Vagina (tissue), 2 donors: ENCODE results near the gene RAB44. TPM values are rescaled to one million over a fixed set of nuclear protein-coding genes. Genes with fewer than 3 reads are reported as not detected.

ENCODE experiments used
- DNase-seq, 2 donors: peaks; one replicate each; pipeline ENCODE4 v3.0.0-alpha.2; 2017; ENCODE audit errors: extremely low spot score in 2 of 2
- H3K27ac ChIP-seq: fragments of 200-600 bp; sonication (generic); one replicate; pipeline ENCODE4 v1.5.1; 2019
- H3K27me3 ChIP-seq: fragments of 200-600 bp; sonication (generic); one replicate; pipeline ENCODE4 v1.5.1; 2019
- H3K36me3 ChIP-seq, 2 donors: fragments of 200-600 bp; sonication (generic); one replicate each; pipeline ENCODE4 v1.5.1; 2017 to 2019
- H3K4me1 ChIP-seq: fragments of 200-600 bp; sonication (generic); one replicate; pipeline ENCODE4 v1.5.1; 2019
- H3K4me3 ChIP-seq, 2 donors: fragments of 200-600 bp; sonication (generic); 1 replicate in 1 of 2; 2 replicates in 1 of 2; pipeline ENCODE4 v1.5.1; 2016 to 2019
- H3K9me3 ChIP-seq: fragments of 200-600 bp; sonication (generic); one replicate; pipeline ENCODE4 v1.5.1; 2019
- POLR2A ChIP-seq, 2 donors: fragments of 450-650 bp; IDR thresholded peaks; one replicate each; pipeline ENCODE4 v1.6.1; 2017; ENCODE audit warnings: antibody characterized with exemption in 2 of 2, mild to moderate bottlenecking in 2 of 2, moderate library complexity in 2 of 2
- POLR2AphosphoS5 ChIP-seq, 2 donors: sonication (generic); formaldehyde crosslinking; IDR thresholded peaks; one replicate each; pipeline ENCODE4 v1.9.0; 2017; ENCODE audit warnings: antibody characterized with exemption in 2 of 2, mild to moderate bottlenecking in 2 of 2, low read depth in 1 of 2; ENCODE audit not compliant: insufficient read depth in 1 of 2
- intact Hi-C: fragments of 100-400 bp; cut with DNase I; formaldehyde crosslinking; loops from one replicate; pipeline ENCODE4 v1.15.1; 2023
- total RNA-seq: library from RNA; depleted of rRNA; stranded (reverse); fragments of >200 nt; gene quantifications from one replicate; pipeline ENCODE4 v1.2.3, GENCODE V29; 2016
- TF ChIP-seq, protein P1 (sequence below), 3 experiments: fragments of 450-650 bp in 2 of 3; fragments of 200-600 bp in 1 of 3; sonication (generic) in 1 of 3; IDR thresholded peaks; one replicate each; pipeline ENCODE4 v1.5.1; 2017 to 2019; ENCODE audit warnings: antibody characterized with exemption in 3 of 3, mild to moderate bottlenecking in 2 of 3, moderate library complexity in 2 of 3

Gene RAB44
- total RNA-seq, 1 donor from 2014 or later = 0.49 TPM

DNA sequence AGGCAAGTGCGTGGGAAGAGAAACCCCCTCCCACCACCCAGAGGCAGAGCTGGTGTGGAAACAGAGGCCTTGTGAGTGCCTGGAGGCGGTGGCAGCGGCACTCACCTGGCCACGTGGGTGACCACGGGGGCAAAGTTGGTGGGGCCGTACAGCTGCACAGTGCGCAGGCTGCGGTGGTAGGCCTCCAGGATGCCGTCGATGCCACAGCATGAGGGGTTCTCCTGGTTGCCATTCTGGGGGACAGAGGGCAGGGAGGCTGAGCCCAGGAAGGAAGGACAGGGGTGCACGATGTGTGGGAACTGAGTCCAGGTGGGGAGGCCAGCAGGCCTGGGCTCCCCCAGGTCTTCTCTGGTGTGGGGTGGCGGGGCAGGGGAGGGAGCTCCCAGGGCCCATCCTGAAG is 47.7 kb downstream of the RAB44 start:
- Histone ChIP-seq H3K36me3 (peaks cover 0 to 3% of the 10 kb centered on the region in 2 donors), H3K27me3 (no peaks in the 10 kb centered on the region), H3K9me3 (no peaks in the 10 kb centered on the region), H3K4me3 (no peak overlapping the region), H3K27ac (no peak overlapping the region), H3K4me1 (peaks cover 4% of the 10 kb centered on the region)
- intact Hi-C loops = no loop called here
- TF ChIP-seq POLR2A (IDR thresholded peaks at IDR 0.05) (no peak), POLR2AphosphoS5 (IDR thresholded peaks at IDR 0.05; ENCODE audit: insufficient read depth in 1 of 2, low read depth in 1 of 2) (no peak)
- TF ChIP-seq, protein P1, sequence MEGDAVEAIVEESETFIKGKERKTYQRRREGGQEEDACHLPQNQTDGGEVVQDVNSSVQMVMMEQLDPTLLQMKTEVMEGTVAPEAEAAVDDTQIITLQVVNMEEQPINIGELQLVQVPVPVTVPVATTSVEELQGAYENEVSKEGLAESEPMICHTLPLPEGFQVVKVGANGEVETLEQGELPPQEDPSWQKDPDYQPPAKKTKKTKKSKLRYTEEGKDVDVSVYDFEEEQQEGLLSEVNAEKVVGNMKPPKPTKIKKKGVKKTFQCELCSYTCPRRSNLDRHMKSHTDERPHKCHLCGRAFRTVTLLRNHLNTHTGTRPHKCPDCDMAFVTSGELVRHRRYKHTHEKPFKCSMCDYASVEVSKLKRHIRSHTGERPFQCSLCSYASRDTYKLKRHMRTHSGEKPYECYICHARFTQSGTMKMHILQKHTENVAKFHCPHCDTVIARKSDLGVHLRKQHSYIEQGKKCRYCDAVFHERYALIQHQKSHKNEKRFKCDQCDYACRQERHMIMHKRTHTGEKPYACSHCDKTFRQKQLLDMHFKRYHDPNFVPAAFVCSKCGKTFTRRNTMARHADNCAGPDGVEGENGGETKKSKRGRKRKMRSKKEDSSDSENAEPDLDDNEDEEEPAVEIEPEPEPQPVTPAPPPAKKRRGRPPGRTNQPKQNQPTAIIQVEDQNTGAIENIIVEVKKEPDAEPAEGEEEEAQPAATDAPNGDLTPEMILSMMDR (IDR thresholded peaks at IDR 0.05) = no peak
- no peak for DNase-seq

DNA sequence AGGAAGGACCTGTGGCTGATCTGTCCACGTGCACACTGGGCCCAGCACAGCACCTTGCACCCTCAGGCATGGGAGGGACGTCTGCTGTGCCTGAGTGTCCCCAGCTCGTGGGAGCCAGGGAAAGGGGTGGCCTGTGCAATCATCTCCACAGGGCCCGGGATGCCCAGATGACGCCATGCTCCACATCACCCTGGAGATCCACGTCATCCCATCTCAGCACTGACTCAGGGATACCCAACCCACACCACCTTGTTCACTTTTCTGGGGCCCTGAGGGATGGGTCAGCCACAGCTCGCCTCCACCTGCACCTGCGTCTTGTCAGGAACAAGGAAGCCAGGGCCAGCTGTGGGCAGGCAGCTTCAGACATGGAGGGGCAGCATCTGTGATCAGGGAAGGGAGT is 48.2 kb downstream of the RAB44 start:
- Histone ChIP-seq H3K27me3 (no peaks in the 10 kb centered on the region), H3K9me3 (no peaks in the 10 kb centered on the region), H3K4me1 (peaks cover 4% of the 10 kb centered on the region), H3K4me3 (no peak overlapping the region), H3K27ac (no peak overlapping the region), H3K36me3 (peaks cover 0 to 4% of the 10 kb centered on the region in 2 donors)
- intact Hi-C loops = no loop called here
- DNase-seq = no peak
- no peak for TF ChIP-seq POLR2A (IDR thresholded peaks at IDR 0.05)

DNA sequence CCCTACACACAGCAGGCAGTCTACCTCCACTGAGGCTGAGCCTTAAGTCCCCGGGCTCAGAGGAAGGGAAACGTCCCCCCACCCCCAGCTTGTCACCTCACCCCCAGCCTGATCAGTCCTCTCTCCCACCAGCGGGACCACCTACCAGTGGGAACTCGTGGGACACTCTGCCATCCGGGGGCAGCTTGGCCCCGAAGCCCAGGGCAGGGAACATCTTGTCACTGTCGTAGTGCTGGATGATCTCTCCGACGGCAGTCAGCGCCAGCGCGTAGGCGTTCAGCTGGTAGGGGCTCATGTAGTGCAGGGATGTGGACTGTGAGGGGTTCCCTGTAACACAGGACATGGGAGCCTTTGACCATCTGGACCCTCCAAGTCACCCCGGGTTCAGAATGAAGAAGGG is 48.6 kb downstream of the RAB44 start:
- H3K27ac ChIP-seq = no peak overlapping the region
- no peak for DNase-seq
- intact Hi-C loops = no loop called here
- no peak overlapping the region for H3K4me3 ChIP-seq
- H3K36me3 ChIP-seq = peaks cover 0 to 4% of the 10 kb centered on the region in 2 donors
- no peaks in the 10 kb centered on the region for H3K27me3 ChIP-seq
- TF ChIP-seq POLR2A (IDR thresholded peaks at IDR 0.05) (no peak), POLR2AphosphoS5 (IDR thresholded peaks at IDR 0.05; ENCODE audit: insufficient read depth in 1 of 2, low read depth in 1 of 2) (no peak)
- TF ChIP-seq, protein P1 (IDR thresholded peaks at IDR 0.05) = no peak
- no peaks in the 10 kb centered on the region for H3K9me3 ChIP-seq
- H3K4me1 ChIP-seq = peaks cover 4% of the 10 kb centered on the region

DNA sequence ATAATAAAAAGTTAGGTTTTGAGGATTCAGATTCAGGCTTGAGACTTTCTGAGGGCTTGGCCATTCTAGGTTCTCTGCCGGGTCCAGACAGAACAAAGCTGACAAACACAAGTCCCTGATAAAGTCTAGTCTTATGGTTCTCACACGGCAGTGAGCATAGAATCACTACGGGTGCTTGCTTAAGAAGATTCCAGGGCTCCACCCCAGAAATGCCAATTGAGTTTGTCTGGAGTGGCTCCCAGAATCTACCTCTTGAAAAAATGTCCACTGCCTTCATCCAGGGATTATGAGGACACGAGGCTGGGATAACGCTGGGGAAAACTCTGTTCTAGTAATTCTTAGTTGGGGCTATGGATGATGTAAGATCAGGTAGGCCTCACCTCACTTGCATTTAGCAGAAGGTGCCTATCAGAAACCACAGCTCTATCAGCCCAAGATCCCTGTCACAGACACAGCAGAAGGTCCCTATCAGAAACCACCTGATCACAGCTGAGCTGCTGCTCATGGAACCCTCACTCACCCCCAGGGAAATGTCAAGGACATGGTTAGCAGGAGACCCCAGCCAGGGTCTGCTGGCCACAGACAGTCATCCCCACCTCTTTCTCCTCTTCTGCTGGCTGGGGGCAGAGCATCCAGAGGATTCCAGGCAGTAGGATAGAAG is 52.3 kb downstream of the RAB44 start:
- intact Hi-C loops = loop anchor here (10.0 kb wide), 1 partner anchor 325 kb away; no protein-coding TSS in a partner anchor
- Histone ChIP-seq H3K36me3 (peaks cover 0 to 4% of the 10 kb centered on the region in 2 donors), H3K9me3 (no peaks in the 10 kb centered on the region), H3K4me3 (no peak overlapping the region), H3K27me3 (no peaks in the 10 kb centered on the region), H3K27ac (no peak overlapping the region), H3K4me1 (peaks cover 20% of the 10 kb centered on the region)
- DNase-seq = no peak
- TF ChIP-seq POLR2A (IDR thresholded peaks at IDR 0.05) (no peak), POLR2AphosphoS5 (IDR thresholded peaks at IDR 0.05; ENCODE audit: insufficient read depth in 1 of 2, low read depth in 1 of 2) (no peak)
- TF ChIP-seq, protein P1 (IDR thresholded peaks at IDR 0.05) = no peak

DNA sequence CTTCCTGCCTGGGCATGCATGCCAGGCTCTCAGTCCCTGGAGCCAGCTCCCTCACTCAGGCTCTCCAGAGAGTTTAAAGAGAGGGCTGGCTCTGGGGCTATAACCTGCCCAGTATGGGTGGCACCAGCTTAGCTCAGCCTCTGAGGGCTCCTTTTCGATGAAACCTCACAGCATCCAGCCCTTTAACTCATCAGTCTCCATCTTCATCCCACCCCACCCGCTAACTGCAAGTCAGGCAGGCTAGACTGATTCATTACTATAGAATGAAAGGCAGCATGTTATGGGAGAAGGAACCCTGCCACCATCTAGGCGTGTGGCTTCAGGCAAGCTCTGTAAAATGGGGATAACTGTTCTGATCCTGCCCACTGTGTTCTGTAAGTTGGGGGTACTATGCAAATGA is 53.5 kb downstream of the RAB44 start:
- Histone ChIP-seq H3K27me3 (no peaks in the 10 kb centered on the region), H3K9me3 (no peaks in the 10 kb centered on the region), H3K4me3 (no peak overlapping the region), H3K4me1 (peaks cover 31% of the 10 kb centered on the region), H3K36me3 (peaks cover 0 to 4% of the 10 kb centered on the region in 2 donors), H3K27ac (no peak overlapping the region)
- intact Hi-C loops = loop anchor here (10.0 kb wide), 1 partner anchor 326 kb away; no protein-coding TSS in a partner anchor
- no peak for DNase-seq
- TF ChIP-seq POLR2AphosphoS5 (IDR thresholded peaks at IDR 0.05; ENCODE audit: insufficient read depth in 1 of 2, low read depth in 1 of 2) (no peak), POLR2A (IDR thresholded peaks at IDR 0.05) (no peak)
- TF ChIP-seq, protein P1 (IDR thresholded peaks at IDR 0.05) = no peak
